GM19328 (cell line): ENCODE results near the gene LRP1.

ENCODE experiments used
- ATAC-seq: cut with Tn5 transposase; IDR thresholded peaks from one replicate; pipeline ENCODE4 v1.9.1; 2021; ENCODE audit warnings: mild to moderate bottlenecking, moderate library complexity; ENCODE audit not compliant: unreplicated experiment

Gene LRP1

GRCh38 chr12:57190037-57190436 lies 61.8 kb downstream of the LRP1 start:
- no peak for ATAC-seq

GRCh38 chr12:57190821-57191220 lies 62.5 kb downstream of the LRP1 start:
- no peak for ATAC-seq

- no peak for ATAC-seq
These were observed 63.1 kb downstream of the LRP1 start for GRCh38 chr12:57191410-57191809.

- ATAC-seq = no peak
These were observed 64.6 kb downstream of the LRP1 start for GRCh38 chr12:57192920-57193319.

GRCh38 chr12:57193706-57194245 lies 65.5 kb downstream of the LRP1 start:
- ATAC-seq = no peak

GRCh38 chr12:57194253-57194652 lies 66.0 kb downstream of the LRP1 start:
- no peak for ATAC-seq

- no peak for ATAC-seq
These were observed 66.9 kb downstream of the LRP1 start for GRCh38 chr12:57195186-57195585.

- no peak for ATAC-seq
These were observed 67.5 kb downstream of the LRP1 start for GRCh38 chr12:57195611-57196371.

GRCh38 chr12:57196439-57196838 lies 68.2 kb downstream of the LRP1 start:
- ATAC-seq = no peak

GRCh38 chr12:57196956-57197355 lies 68.7 kb downstream of the LRP1 start:
- no peak for ATAC-seq

- no peak for ATAC-seq
These were observed 70.0 kb downstream of the LRP1 start for GRCh38 chr12:57198329-57198728.

GRCh38 chr12:57199191-57199590 lies 70.9 kb downstream of the LRP1 start:
- no peak for ATAC-seq

GRCh38 chr12:57200497-57200896 lies 72.2 kb downstream of the LRP1 start:
- ATAC-seq = no peak

- no peak for ATAC-seq
These were observed 72.9 kb downstream of the LRP1 start for GRCh38 chr12:57201219-57201618.

GRCh38 chr12:57201631-57202030 lies 73.3 kb downstream of the LRP1 start:
- no peak for ATAC-seq

- ATAC-seq = no peak
These were observed 74.0 kb downstream of the LRP1 start for GRCh38 chr12:57202321-57202720.

GRCh38 chr12:57203201-57203600 lies 74.9 kb downstream of the LRP1 start:
- no peak for ATAC-seq

GRCh38 chr12:57203791-57204190 lies 75.5 kb downstream of the LRP1 start:
- no peak for ATAC-seq

GRCh38 chr12:57204454-57204853 lies 76.2 kb downstream of the LRP1 start:
- ATAC-seq = no peak

- ATAC-seq = no peak
These were observed 76.9 kb downstream of the LRP1 start for GRCh38 chr12:57205186-57205585.

- no peak for ATAC-seq
These were observed 77.6 kb downstream of the LRP1 start for GRCh38 chr12:57205931-57206330.

GRCh38 chr12:57207731-57208630 lies 79.7 kb downstream of the LRP1 start:
- ATAC-seq = no peak
